HG03354 (cell line): Measurements from ENCODE around the gene EDA.
A peak's percentile ranks its signal among the peaks of the same experiment; 100 is the strongest.

ENCODE experiments used
- ATAC-seq: cut with Tn5 transposase; IDR thresholded peaks from one replicate; pipeline ENCODE4 v1.9.1; 2021; ENCODE audit warnings: mild to moderate bottlenecking; ENCODE audit not compliant: unreplicated experiment, poor library complexity, severe bottlenecking

The EDA gene

GRCh38 chrX:69615779-69616456 is at the start of gene EDA:
EDA (plus strand) TSS chrX:69616113.
- peak; percentile 85 for ATAC-seq

DNA sequence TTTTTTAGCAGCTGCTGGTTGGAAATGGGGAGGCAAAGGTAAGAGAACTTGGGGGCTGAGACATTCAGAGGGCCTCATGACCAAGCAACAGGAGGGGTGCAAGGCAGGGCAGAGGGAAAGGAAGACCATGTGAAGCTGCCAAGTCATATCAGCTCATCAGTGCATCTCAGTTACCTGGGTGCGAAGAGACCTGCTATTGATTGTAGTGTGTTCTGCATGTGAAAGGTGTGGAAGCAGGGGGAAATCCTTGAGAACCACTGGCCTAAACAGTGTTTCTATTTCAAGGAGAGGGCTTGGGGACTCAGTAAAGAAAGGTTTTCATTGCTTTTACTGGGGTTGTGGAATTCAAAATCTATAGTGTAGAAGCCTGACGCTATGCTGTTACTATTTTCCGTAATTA is 47.1 kb upstream of the EDA start:
- ATAC-seq, result no peak

DNA sequence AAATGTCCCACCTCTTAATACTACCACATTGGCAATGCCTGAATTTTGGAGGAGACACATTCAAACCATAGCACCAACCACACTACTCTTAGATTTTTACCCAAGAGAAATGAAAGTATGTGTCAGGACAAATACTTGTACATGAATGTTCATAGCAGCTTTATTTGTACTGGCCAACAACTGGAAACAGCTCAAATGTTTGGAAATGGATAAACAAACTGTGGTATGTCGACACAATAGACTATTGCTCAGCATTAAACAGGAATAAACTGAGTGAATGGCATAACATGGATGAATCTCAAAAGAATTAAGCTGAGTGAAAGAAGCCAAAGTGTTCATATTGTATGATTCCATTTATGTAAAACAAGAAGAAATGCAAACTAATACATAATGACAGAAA is 18.5 kb upstream of the EDA start:
- no peak for ATAC-seq

GRCh38 chrX:69600182-69600581 is 15.7 kb upstream of the EDA start:
- ATAC-seq, result no peak

DNA sequence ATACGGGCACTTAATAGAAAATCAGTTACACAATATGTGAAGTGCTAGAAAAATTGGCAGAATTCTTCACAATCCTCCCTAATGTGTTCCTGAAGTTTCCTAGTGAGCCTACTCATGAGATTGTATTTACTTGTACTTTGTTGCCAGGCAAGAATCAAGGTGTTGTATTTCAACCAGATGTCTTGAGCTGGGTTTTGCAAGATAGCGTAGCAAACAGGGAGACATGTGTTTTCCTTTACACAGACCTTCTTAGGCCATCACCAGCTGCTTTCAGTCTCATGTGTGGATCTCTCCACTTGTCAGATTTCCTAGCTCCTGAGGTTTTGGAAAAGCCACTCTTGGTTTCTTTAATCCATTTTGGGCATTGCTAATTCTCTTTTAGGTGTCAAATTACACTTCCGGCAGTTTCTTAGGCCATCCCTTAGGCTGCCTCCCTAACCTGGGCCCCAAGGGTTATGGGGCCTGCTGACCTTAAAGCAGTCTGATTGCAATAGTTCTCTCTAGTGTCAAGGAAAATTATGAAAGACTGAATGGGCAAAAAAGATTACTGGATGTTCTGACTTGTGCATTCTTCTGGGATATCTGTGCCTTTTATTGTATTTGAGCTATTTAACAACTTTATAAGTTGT is 12.2 kb upstream of the EDA start:
- no peak for ATAC-seq

- no peak for ATAC-seq
Measured at GRCh38 chrX:69605521-69605920, 10.4 kb upstream of the EDA start.

- ATAC-seq, result no peak
Measured at GRCh38 chrX:69607616-69608015, 8.3 kb upstream of the EDA start.

DNA sequence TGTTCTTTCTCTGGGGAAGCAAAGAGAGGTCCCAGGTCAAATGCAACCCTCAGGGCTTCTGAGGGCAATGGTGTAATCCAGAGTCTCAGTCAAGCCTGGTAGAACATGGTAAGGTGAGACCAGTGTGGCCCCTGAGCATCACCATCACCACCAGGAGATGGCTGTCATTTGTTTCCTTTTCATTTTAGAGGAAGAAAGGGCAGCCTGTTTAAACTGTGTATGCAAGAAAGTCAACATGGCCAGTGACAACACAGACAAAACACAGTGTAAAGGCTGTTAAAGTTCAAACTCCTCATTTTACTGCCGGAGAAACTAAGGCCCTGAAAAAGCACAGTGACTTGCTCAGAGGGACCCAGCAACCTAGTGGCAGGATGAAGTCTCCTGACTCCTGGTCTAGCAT is 2.0 kb upstream of the EDA start:
- ATAC-seq, result no peak

DNA sequence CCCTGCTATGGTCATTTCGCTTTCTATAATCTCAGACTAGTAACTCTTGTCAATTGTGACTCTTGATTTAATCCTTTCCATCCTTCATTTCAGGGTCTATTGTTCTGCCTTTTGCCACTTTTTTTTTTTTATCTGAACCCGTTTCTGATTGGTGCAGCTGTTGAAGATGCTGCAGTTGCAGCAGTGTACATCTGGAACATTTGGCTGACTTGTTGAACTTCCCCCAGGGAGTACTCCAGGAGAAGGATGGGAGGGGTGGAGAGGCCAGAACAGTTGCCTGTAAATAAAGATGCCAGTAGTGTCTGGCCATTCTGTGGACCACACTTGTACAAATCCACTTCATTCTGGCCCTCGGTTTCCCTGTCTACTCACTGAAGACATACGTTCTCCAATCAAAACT is 1.0 kb upstream of the EDA start:
- no peak for ATAC-seq

GRCh38 chrX:69615342-69615741 is 571 bp upstream of the EDA start:
- no peak for ATAC-seq

DNA sequence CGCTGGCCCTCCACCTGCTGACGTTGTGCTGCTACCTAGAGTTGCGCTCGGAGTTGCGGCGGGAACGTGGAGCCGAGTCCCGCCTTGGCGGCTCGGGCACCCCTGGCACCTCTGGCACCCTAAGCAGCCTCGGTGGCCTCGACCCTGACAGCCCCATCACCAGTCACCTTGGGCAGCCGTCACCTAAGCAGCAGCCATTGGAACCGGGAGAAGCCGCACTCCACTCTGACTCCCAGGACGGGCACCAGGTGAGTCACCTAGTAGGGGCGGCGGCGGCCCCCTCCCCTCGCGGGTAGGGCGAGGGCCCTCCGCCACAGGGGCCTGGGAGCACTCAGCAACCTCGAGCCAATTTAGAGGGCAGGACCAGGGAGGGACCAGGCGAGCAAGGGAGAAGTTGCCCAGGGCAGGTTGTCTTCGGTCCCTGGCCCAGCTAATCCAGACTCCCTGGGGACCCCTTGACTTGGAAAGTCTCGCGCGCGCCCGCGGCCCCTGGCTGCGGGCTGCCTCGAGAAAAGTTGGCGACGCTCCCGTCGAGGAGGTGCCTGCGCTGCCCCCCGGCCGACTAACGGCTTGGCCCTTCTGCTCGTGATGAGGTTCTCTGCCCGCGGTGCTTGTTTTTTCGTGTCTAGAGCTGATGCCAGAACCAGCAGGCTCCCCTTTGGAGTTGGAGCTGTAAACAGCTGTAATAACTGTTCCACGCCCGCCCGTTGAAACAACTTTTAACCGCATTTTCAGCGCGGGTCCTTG is 717 bp downstream of the EDA start:
- no peak for ATAC-seq

GRCh38 chrX:69618803-69619202 is 2.9 kb downstream of the EDA start:
- no peak for ATAC-seq

- ATAC-seq, result no peak
Measured at GRCh38 chrX:69626129-69626528, 10.2 kb downstream of the EDA start.

DNA sequence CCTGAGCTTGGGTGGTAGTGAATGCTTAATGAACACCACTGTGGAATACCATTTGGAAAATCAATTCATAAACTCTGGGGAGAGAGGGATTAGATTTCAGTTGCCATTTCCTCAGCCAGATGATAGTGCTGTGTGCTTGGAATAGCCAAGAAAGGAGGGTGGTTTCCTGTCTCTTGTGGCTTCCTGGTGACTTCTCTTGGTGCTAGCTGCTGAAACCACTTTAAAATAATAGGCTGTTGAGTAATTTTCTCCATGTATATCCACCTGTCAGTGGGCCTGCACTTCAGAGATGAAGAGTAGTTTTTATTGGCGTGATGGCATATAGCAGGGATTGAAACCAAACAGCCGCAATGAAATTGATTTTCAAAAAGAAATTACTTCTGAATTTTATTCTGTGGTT is 11.8 kb downstream of the EDA start:
- no peak for ATAC-seq

DNA sequence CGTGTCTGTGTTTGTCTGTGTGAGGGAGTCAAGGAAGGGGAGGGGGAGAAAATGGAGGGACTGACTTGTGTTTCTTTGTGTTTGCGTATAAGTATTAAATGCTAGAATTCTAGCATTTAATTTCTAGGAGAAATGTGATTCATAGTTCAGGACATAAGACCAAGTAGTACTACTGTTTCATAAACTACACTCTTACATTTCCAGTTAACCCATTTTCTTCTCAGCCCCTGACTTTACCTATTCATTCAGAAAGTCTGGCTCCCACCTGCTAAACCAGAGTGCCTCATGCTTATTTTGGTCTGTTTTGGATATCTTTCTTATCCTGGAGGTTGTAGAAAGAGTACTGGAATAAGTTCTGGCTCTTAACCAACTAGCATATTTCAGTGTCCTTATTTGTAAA is 14.2 kb downstream of the EDA start:
- ATAC-seq, result no peak

DNA sequence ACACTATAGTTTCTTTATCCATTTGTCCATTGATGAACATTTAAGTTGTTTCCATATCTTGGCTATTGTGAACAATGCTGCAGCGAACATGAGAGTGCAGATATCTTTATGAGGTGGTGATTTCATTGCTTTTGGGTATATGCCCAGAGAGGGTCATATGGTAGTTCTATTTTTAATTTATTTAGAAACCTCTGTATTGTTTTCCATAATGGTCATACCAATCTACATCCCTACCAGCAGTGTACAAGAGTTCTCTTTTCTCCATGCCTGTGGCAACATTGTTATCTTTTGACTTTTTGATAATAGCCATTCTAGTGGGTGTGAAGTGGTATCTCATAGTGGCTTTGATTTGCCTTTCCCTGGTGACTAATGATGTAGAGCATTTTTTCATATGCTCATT is 48.8 kb downstream of the EDA start:
- ATAC-seq, result no peak

- ATAC-seq, result no peak
Measured at GRCh38 chrX:69670001-69670555, 54.2 kb downstream of the EDA start.

DNA sequence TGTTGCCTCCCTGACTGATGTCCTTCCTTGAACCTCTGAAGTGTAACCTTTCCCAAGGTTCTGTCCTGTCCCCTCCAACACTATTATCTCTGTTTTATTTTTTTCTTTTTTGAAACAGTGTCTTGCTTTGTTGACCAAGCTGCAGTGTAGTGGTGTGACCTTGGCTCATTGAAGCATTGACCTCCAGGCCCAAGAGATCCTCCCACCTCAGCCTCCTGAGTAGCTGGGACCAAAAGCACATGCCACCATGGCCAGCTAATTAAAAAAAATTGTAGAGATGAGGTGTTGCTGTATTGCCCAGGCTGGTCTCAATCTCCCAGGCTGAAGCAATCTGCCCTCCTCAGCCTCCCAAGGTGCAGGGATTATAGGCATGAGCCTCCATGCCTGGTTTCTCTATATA is 59.0 kb downstream of the EDA start:
- ATAC-seq, result no peak

DNA sequence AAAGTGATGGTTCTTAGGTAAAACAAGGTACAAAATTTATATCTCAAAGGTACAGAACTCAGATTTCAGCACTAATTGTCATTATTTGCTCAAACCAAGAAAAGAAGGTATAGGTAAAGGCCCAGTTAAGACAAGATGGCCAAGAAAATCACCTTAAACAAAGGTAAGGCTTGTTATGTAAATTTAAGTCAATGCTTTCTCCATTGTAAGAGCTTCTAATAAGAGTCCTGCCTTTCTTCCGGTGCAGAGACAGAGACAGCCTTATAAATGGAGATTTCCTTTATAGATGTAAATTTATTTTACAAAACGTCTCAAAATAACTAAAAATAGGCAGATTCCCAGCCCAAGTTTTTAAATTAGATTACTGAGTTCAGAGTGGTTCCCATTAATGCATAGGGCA is 89.9 kb downstream of the EDA start:
- ATAC-seq, result no peak

- ATAC-seq, result no peak
Measured at GRCh38 chrX:69718102-69718501, 102.2 kb downstream of the EDA start.

- no peak for ATAC-seq
Measured at GRCh38 chrX:69724307-69724706, 108.4 kb downstream of the EDA start.
